GM15510 (cell line): Measurements from ENCODE around the gene CYP4F2.
A peak's percentile ranks its signal among the peaks of the same experiment; 100 is the strongest.

Source experiments
- POLR2A ChIP-seq: IDR thresholded peaks from 3 replicates; pipeline ENCODE4 v1.6.1; 2011; ENCODE audit warnings: borderline replicate concordance; ENCODE audit not compliant: insufficient read length; ENCODE audit errors: extremely low read depth

The CYP4F2 gene

GRCh38 chr19:15863272-15863671 lies 34.6 kb downstream of the CYP4F2 start:
- TF ChIP-seq POLR2A, result no peak

GRCh38 chr19:15862444-15862843 lies 35.4 kb downstream of the CYP4F2 start:
- no peak for TF ChIP-seq POLR2A

GRCh38 chr19:15860522-15860921 lies 37.4 kb downstream of the CYP4F2 start:
- no peak for TF ChIP-seq POLR2A

GRCh38 chr19:15859187-15859586 lies 38.7 kb downstream of the CYP4F2 start:
- no peak for TF ChIP-seq POLR2A

- no peak for TF ChIP-seq POLR2A
Measured at GRCh38 chr19:15850385-15850784, 47.5 kb downstream of the CYP4F2 start.

- no peak for TF ChIP-seq POLR2A
Measured at GRCh38 chr19:15846923-15847322, 51.0 kb downstream of the CYP4F2 start.

- no peak for TF ChIP-seq POLR2A
Measured at GRCh38 chr19:15843203-15843893, 54.5 kb downstream of the CYP4F2 start.

- TF ChIP-seq POLR2A, result no peak
Measured at GRCh38 chr19:15841875-15842569, 55.9 kb downstream of the CYP4F2 start.

- TF ChIP-seq POLR2A, result no peak
Measured at GRCh38 chr19:15840833-15841232, 57.0 kb downstream of the CYP4F2 start.

GRCh38 chr19:15838351-15838750 lies 59.5 kb downstream of the CYP4F2 start:
- no peak for TF ChIP-seq POLR2A

GRCh38 chr19:15837221-15837731 lies 60.6 kb downstream of the CYP4F2 start:
- TF ChIP-seq POLR2A, result no peak

GRCh38 chr19:15836330-15837220 lies 61.3 kb downstream of the CYP4F2 start:
- TF ChIP-seq POLR2A, result peak; percentile 91

- TF ChIP-seq POLR2A, result no peak
Measured at GRCh38 chr19:15831626-15832025, 66.2 kb downstream of the CYP4F2 start.

- TF ChIP-seq POLR2A, result no peak
Measured at GRCh38 chr19:15829786-15830185, 68.1 kb downstream of the CYP4F2 start.

GRCh38 chr19:15829306-15829698 lies 68.6 kb downstream of the CYP4F2 start:
- TF ChIP-seq POLR2A, result no peak
